ENCODE data around the gene CACNA1G. TPM values are rescaled to one million over a fixed set of nuclear protein-coding genes. Genes with fewer than 3 reads are reported as not detected.

CACNA1G gene
- total and polyA plus RNA-seq, 9 donors: 1.0 to 39.1 (median 4.7) TPM

GRCh38 chr17:50627782-50628601 is 67.5 kb downstream of the CACNA1G start:
- Histone ChIP-seq H3K9me3 (no peaks in the 10 kb centered on the region), H3K36me3 (no peaks in the 10 kb centered on the region), H3K27me3 (no peaks in the 10 kb centered on the region), H3K4me3 (no peak overlapping the region), H3K4me1 (ENCODE audit: insufficient read depth) (peaks cover 3% of the 10 kb centered on the region), H3K27ac (no peak overlapping the region)
- TF ChIP-seq EP300 (IDR thresholded peaks at IDR 0.05): no peak
- no peak for TF ChIP-seq CTCF (IDR thresholded peaks at IDR 0.05)
- no peak for TF ChIP-seq POLR2A (IDR thresholded peaks at IDR 0.05)
- DNase-seq: peak in 1 of 5 donors; percentile 26
- WGBS, 3 donors: 27 to 38% (median 35%) methylated on average over 17 of the region's 17 CpGs
- intact Hi-C loops (cut with DNase I): loop anchor here in 3 of 4 donors (2.0 to 10.0 kb wide), 4 partner anchors 77 to 147 kb away; partner anchors contain the start of gene SPATA20 (in 2 of the 3)

- no peak overlapping the region for H3K4me3 ChIP-seq
- H3K9me3 ChIP-seq: no peaks in the 10 kb centered on the region
- intact Hi-C loops (cut with DNase I): loop anchor here (5.0 to 10.0 kb wide), 4 partner anchors 55 to 148 kb away; partner anchors contain the start of gene SPATA20 (in 2 of the 4)
- H3K27me3 ChIP-seq: no peaks in the 10 kb centered on the region
- TF ChIP-seq EP300 (IDR thresholded peaks at IDR 0.05) (no peak), POLR2A (IDR thresholded peaks at IDR 0.05) (no peak), CTCF (IDR thresholded peaks at IDR 0.05) (no peak)
- H3K4me1 ChIP-seq (ENCODE audit: insufficient read depth): peaks cover 5% of the 10 kb centered on the region
- WGBS, 3 donors: 64 to 82% (median 67%) methylated on average over 6 of the region's 6 CpGs
- DNase-seq: no peak
- no peaks in the 10 kb centered on the region for H3K36me3 ChIP-seq
- no peak overlapping the region for H3K27ac ChIP-seq
Measured at GRCh38 chr17:50629902-50630301, 69.4 kb downstream of the CACNA1G start.

- whole genome bisulfite sequencing, 3 donors: 68 to 77% (median 77%) methylated on average over 7 of the region's 7 CpGs
- Histone ChIP-seq H3K27me3 (no peaks in the 10 kb centered on the region), H3K4me3 (no peak overlapping the region), H3K9me3 (no peaks in the 10 kb centered on the region), H3K36me3 (no peaks in the 10 kb centered on the region), H3K27ac (no peak overlapping the region), H3K4me1 (ENCODE audit: insufficient read depth) (peaks cover 7% of the 10 kb centered on the region)
- TF ChIP-seq CTCF (IDR thresholded peaks at IDR 0.05): peak in 2 of 3 donors; percentile 51 to 63
- no peak for TF ChIP-seq POLR2A (IDR thresholded peaks at IDR 0.05)
- no peak for TF ChIP-seq EP300 (IDR thresholded peaks at IDR 0.05)
- DNase-seq: peak in 1 of 5 donors; percentile 44
- intact Hi-C loops (cut with DNase I): loop anchor here in 2 of 4 donors (5.0 to 10.0 kb wide), 2 partner anchors 54 to 148 kb away; no protein-coding TSS in a partner anchor
Measured at GRCh38 chr17:50630524-50631194, 70.1 kb downstream of the CACNA1G start.

- H3K27me3 ChIP-seq: no peaks in the 10 kb centered on the region
- H3K4me1 ChIP-seq (ENCODE audit: insufficient read depth): peaks cover 7% of the 10 kb centered on the region
- no peaks in the 10 kb centered on the region for H3K9me3 ChIP-seq
- no peak for DNase-seq
- no peaks in the 10 kb centered on the region for H3K36me3 ChIP-seq
- no peak overlapping the region for H3K27ac ChIP-seq
- WGBS, 3 donors: 54 to 57% (median 55%) methylated on average over 11 of the region's 11 CpGs
- H3K4me3 ChIP-seq: no peak overlapping the region
- TF ChIP-seq CTCF (IDR thresholded peaks at IDR 0.05) (no peak), EP300 (IDR thresholded peaks at IDR 0.05) (no peak), POLR2A (IDR thresholded peaks at IDR 0.05) (no peak)
- intact Hi-C loops (cut with DNase I): loop anchor here in 2 of 4 donors (5.0 to 10.0 kb wide), 2 partner anchors 53 to 149 kb away; no protein-coding TSS in a partner anchor
Measured at GRCh38 chr17:50631195-50631907, 70.8 kb downstream of the CACNA1G start.
